ENCODE measurements around the gene MAN2A2.

MAN2A2 gene

GRCh38 chr15:90959894-90960293 is 56.8 kb downstream of the MAN2A2 start:
- no peak overlapping the region for H3K4me3 ChIP-seq
- H3K9me3 ChIP-seq, result no peaks in the 10 kb centered on the region
- peaks cover 67% of the 10 kb centered on the region for H3K36me3 ChIP-seq (replicated peaks)
- no peak for DNase-seq (ENCODE audit: low spot score in 2 of 2)
- peaks cover 8% of the 10 kb centered on the region for H3K4me1 ChIP-seq
- H3K27me3 ChIP-seq (ENCODE audit: low read depth), result no peaks in the 10 kb centered on the region
- in situ Hi-C loops (cut with MboI; ENCODE audit: low sequenced_read_pairs), result loop anchor here (5.0 to 25.0 kb wide), 2 partner anchors 32 to 1348 kb away; partner anchors contain the start of gene PRC1

- H3K9me3 ChIP-seq, result no peaks in the 10 kb centered on the region
- H3K4me1 ChIP-seq, result peaks cover 8% of the 10 kb centered on the region
- no peak overlapping the region for H3K4me3 ChIP-seq
- in situ Hi-C loops (cut with MboI; ENCODE audit: low sequenced_read_pairs), result loop anchor here (25.0 kb wide), 1 partner anchor 1348 kb away; no protein-coding TSS in a partner anchor
- no peaks in the 10 kb centered on the region for H3K27me3 ChIP-seq (ENCODE audit: low read depth)
- no peak for DNase-seq (ENCODE audit: low spot score in 2 of 2)
- H3K36me3 ChIP-seq (replicated peaks), result peaks cover 73% of the 10 kb centered on the region
Observed at GRCh38 chr15:90960298-90961091, 57.4 kb downstream of the MAN2A2 start.

- Histone ChIP-seq H3K4me3 (no peak overlapping the region), H3K9me3 (no peaks in the 10 kb centered on the region), H3K36me3 (replicated peaks) (peaks cover 88% of the 10 kb centered on the region), H3K4me1 (no peaks in the 10 kb centered on the region; the same call in 1 of the 2 replicates), H3K27me3 (ENCODE audit: low read depth) (no peaks in the 10 kb centered on the region)
- in situ Hi-C loops (cut with MboI; ENCODE audit: low sequenced_read_pairs), result loop anchor here (25.0 kb wide), 1 partner anchor 1350 kb away; no protein-coding TSS in a partner anchor
- no peak for DNase-seq (ENCODE audit: low spot score in 2 of 2)
Observed at GRCh38 chr15:90962021-90962420, 58.9 kb downstream of the MAN2A2 start.

GRCh38 chr15:90966262-90966661 is 63.2 kb downstream of the MAN2A2 start:
- Histone ChIP-seq H3K9me3 (no peaks in the 10 kb centered on the region), H3K36me3 (replicated peaks) (peaks cover 97% of the 10 kb centered on the region), H3K27me3 (ENCODE audit: low read depth) (no peaks in the 10 kb centered on the region), H3K4me3 (no peak overlapping the region), H3K4me1 (no peaks in the 10 kb centered on the region)
- in situ Hi-C loops (cut with MboI; ENCODE audit: low sequenced_read_pairs), result loop anchor here (25.0 kb wide), 1 partner anchor 1354 kb away; no protein-coding TSS in a partner anchor
- DNase-seq (ENCODE audit: low spot score in 2 of 2), result no peak

- in situ Hi-C loops (cut with MboI; ENCODE audit: low sequenced_read_pairs), result loop anchor here (25.0 kb wide), 1 partner anchor 1355 kb away; no protein-coding TSS in a partner anchor
- Histone ChIP-seq H3K9me3 (no peaks in the 10 kb centered on the region), H3K36me3 (replicated peaks) (peaks cover 94% of the 10 kb centered on the region), H3K27me3 (ENCODE audit: low read depth) (no peaks in the 10 kb centered on the region), H3K4me1 (no peaks in the 10 kb centered on the region), H3K4me3 (no peak overlapping the region)
- DNase-seq (ENCODE audit: low spot score in 2 of 2), result no peak
Observed at GRCh38 chr15:90967206-90967605, 64.1 kb downstream of the MAN2A2 start.

GRCh38 chr15:90968434-90968833 is 65.3 kb downstream of the MAN2A2 start:
- in situ Hi-C loops (cut with MboI; ENCODE audit: low sequenced_read_pairs), result loop anchor here (25.0 kb wide), 1 partner anchor 1356 kb away; no protein-coding TSS in a partner anchor
- no peaks in the 10 kb centered on the region for H3K4me1 ChIP-seq
- H3K9me3 ChIP-seq, result no peaks in the 10 kb centered on the region
- H3K4me3 ChIP-seq, result no peak overlapping the region
- no peak for DNase-seq (ENCODE audit: low spot score in 2 of 2)
- peaks cover 95% of the 10 kb centered on the region for H3K36me3 ChIP-seq (replicated peaks)
- no peaks in the 10 kb centered on the region for H3K27me3 ChIP-seq (ENCODE audit: low read depth)

- no peak for DNase-seq (ENCODE audit: low spot score in 2 of 2)
- no peaks in the 10 kb centered on the region for H3K27me3 ChIP-seq (ENCODE audit: low read depth)
- H3K4me1 ChIP-seq, result no peaks in the 10 kb centered on the region
- in situ Hi-C loops (cut with MboI; ENCODE audit: low sequenced_read_pairs), result loop anchor here (25.0 kb wide), 1 partner anchor 1358 kb away; no protein-coding TSS in a partner anchor
- peaks cover 96% of the 10 kb centered on the region for H3K36me3 ChIP-seq (replicated peaks)
- H3K4me3 ChIP-seq, result no peak overlapping the region
- no peaks in the 10 kb centered on the region for H3K9me3 ChIP-seq
Observed at GRCh38 chr15:90970274-90970673, 67.2 kb downstream of the MAN2A2 start.

- no peaks in the 10 kb centered on the region for H3K4me1 ChIP-seq
- peaks cover 94% of the 10 kb centered on the region for H3K36me3 ChIP-seq (replicated peaks)
- no peak overlapping the region for H3K4me3 ChIP-seq
- DNase-seq (ENCODE audit: low spot score in 2 of 2), result no peak
- in situ Hi-C loops (cut with MboI; ENCODE audit: low sequenced_read_pairs), result loop anchor here (25.0 kb wide), 1 partner anchor 1360 kb away; no protein-coding TSS in a partner anchor
- no peaks in the 10 kb centered on the region for H3K9me3 ChIP-seq
- no peaks in the 10 kb centered on the region for H3K27me3 ChIP-seq (ENCODE audit: low read depth)
Observed at GRCh38 chr15:90972133-90972532, 69.0 kb downstream of the MAN2A2 start.

Measured in HAP-1 (cell line).